B cell (primary cell): ENCODE data around the gene COPZ1. TPM values are rescaled to one million over a fixed set of nuclear protein-coding genes. Genes with fewer than 3 reads are reported as not detected.
A peak's percentile ranks its signal among the peaks of the same experiment; 100 is the strongest.

Experiments
- ATAC-seq: fragments of 200-7000 bp; cut with Tn5 transposase; one replicate; pipeline ENCODE4 v1.10.0; 2021; ENCODE audit warnings: low read depth, mild to moderate bottlenecking, moderate number of reproducible peaks, moderate library complexity
- CTCF ChIA-PET: fragments of 350-600 bp; sonication (Branson Sonifier 250); formaldehyde crosslinking; loops from one replicate; lab custom pipeline; 2021; ENCODE audit warnings: antibody characterized with exemption, inconsistent platforms; lab: Charles Lee
- POLR2A ChIA-PET: fragments of 350-600 bp; sonication (Branson Sonifier 250); formaldehyde crosslinking; loops from one replicate; lab custom pipeline; 2021; ENCODE audit warnings: antibody characterized with exemption; lab: Charles Lee
- DNase-seq: peaks from one replicate; pipeline ENCODE4 v3.0.0; 2013
- H2AFZ ChIP-seq: 2 replicates; pipeline ENCODE4 v1.6.1; 2012; ENCODE audit warnings: mild to moderate bottlenecking, low read depth, low read length; ENCODE audit not compliant: insufficient read depth, poor library complexity, severe bottlenecking
- H3K27ac ChIP-seq, 2 donors: 1 replicate in 1 of 2; 2 replicates in 1 of 2; pipeline ENCODE4 v1.5.1; 2012 to 2013; ENCODE audit warnings: low read length in 2 of 2, mild to moderate bottlenecking in 2 of 2, moderate library complexity in 1 of 2
- H3K27me3 ChIP-seq, 4 experiments: fragments of 200-600 bp in 1 of 4; sonication (generic) in 1 of 4; replicated peaks in 1 of 4; 1 replicate in 2 of 4; 2 replicates in 2 of 4; pipeline versions ENCODE4 v1.6.1 to v1.7.0; 2013 to 2016; ENCODE audit warnings: low read length in 3 of 4, mild to moderate bottlenecking in 2 of 4, mixed read lengths in 1 of 4, moderate library complexity in 1 of 4; ENCODE audit not compliant: insufficient read depth in 4 of 4, control insufficient read depth in 3 of 4; ENCODE audit errors: control extremely low read depth in 1 of 4
- H3K36me3 ChIP-seq, 2 experiments: replicated peaks in 1 of 2; 1 replicate in 1 of 2; 2 replicates in 1 of 2; pipeline versions ENCODE4 v1.6.1 to v1.7.1; 2013; ENCODE audit warnings: low read length in 1 of 2; ENCODE audit not compliant: insufficient read depth in 2 of 2, control insufficient read depth in 1 of 2; ENCODE audit errors: control extremely low read depth in 1 of 2, extremely low read depth in 1 of 2
- H3K4me1 ChIP-seq, 2 donors: fragments of 200-600 bp in 1 of 2; sonication (generic) in 1 of 2; 1 replicate in 1 of 2; 2 replicates in 1 of 2; pipeline versions ENCODE4 v1.5.1 to v1.6.1; 2013 to 2017; ENCODE audit warnings: low read length in 2 of 2; ENCODE audit not compliant: control insufficient read depth in 2 of 2, insufficient read depth in 2 of 2
- H3K4me2 ChIP-seq: replicated peaks from 2 replicates; pipeline ENCODE3; 2012; ENCODE audit warnings: mild to moderate bottlenecking, low read depth, low read length; ENCODE audit not compliant: poor library complexity, severe bottlenecking
- H3K4me3 ChIP-seq, 5 experiments: fragments of 200-600 bp in 1 of 5; sonication (generic) in 1 of 5; 1 replicate in 3 of 5; 2 replicates in 2 of 5; pipeline versions ENCODE4 v1.5.1 to v1.7.0; 2011 to 2016; ENCODE audit warnings: low read length in 4 of 5, mild to moderate bottlenecking in 4 of 5, low read depth in 2 of 5, control low read depth in 1 of 5, moderate library complexity in 1 of 5; ENCODE audit not compliant: insufficient read depth in 1 of 5; ENCODE audit errors: control extremely low read depth in 1 of 5, extremely low read depth in 1 of 5
- H3K79me2 ChIP-seq: fragments of 200-600 bp; sonication (generic); one replicate; pipeline ENCODE4 v1.6.0; 2016; ENCODE audit warnings: low read length; ENCODE audit not compliant: control insufficient read depth, insufficient read depth
- H3K9ac ChIP-seq: fragments of 200-600 bp; sonication (generic); 2 replicates; pipeline ENCODE4 v1.6.1; 2017; ENCODE audit warnings: mild to moderate bottlenecking, low read length, moderate library complexity
- H3K9me3 ChIP-seq, 3 donors: one replicate each; pipeline versions ENCODE4 v1.6.1 to v1.7.1; 2013; ENCODE audit warnings: low read length in 2 of 3; ENCODE audit not compliant: control insufficient read depth in 2 of 3, insufficient read depth in 1 of 3; ENCODE audit errors: control extremely low read depth in 1 of 3
- H4K20me1 ChIP-seq: 2 replicates; pipeline ENCODE4 v1.6.0; 2012; ENCODE audit warnings: mild to moderate bottlenecking, low read length; ENCODE audit not compliant: insufficient read depth, control insufficient read depth, poor library complexity, severe bottlenecking
- H3K27ac Mint-ChIP-seq: one replicate; pipeline ENCODE4 v1.8.0; 2021; ENCODE audit warnings: mixed read lengths
- H3K27me3 Mint-ChIP-seq: one replicate; pipeline ENCODE4 v1.8.0; 2021; ENCODE audit warnings: mixed read lengths
- H3K4me1 Mint-ChIP-seq: one replicate; pipeline ENCODE4 v1.8.0; 2021; ENCODE audit warnings: mixed read lengths
- H3K4me3 Mint-ChIP-seq: one replicate; pipeline ENCODE4 v1.8.0; 2021; ENCODE audit warnings: mixed read lengths
- H3K9me3 Mint-ChIP-seq: one replicate; pipeline ENCODE4 v1.8.0; 2022; ENCODE audit warnings: mixed read lengths; ENCODE audit not compliant: insufficient read depth
- EZH2 ChIP-seq: IDR thresholded peaks from 2 replicates; pipeline ENCODE4 v1.6.1; 2012; ENCODE audit warnings: borderline replicate concordance, low read depth, mild to moderate bottlenecking, moderate library complexity, low read length; ENCODE audit not compliant: insufficient read depth, poor library complexity, severe bottlenecking
- WGBS: methylation state at CpG from one replicate; pipeline ENCODE4 v1.1.5; 2013; ENCODE audit warnings: missing lambda C conversion rate; ENCODE audit not compliant: insufficient coverage; 5-methylcytosine and 5-hydroxymethylcytosine counted together
- intact Hi-C: fragments of 100-400 bp; cut with micrococcal nuclease; formaldehyde crosslinking; loops from one replicate; pipeline ENCODE4 v1.10.0; 2022
- polyA plus RNA-seq: library from polyadenylated mRNA; depleted of rRNA; stranded (reverse); fragments of >200 nt; gene quantifications from 2 replicates; pipeline ENCODE4 v1.2.3, GENCODE V29; 2012
- total RNA-seq, 2 donors: library from RNA; stranded (reverse); fragments of 120-200 nt in 1 of 2; gene quantifications; 1 replicate in 1 of 2; 2 replicates in 1 of 2; pipeline versions ENCODE4 v1.2.3 to v1.2.4, GENCODE V29; 2013 to 2022
- TF ChIP-seq, protein P1 (sequence below): fragments of 200-600 bp; IDR thresholded peaks from one replicate; pipeline ENCODE4 v1.8.0; 2022; ENCODE audit warnings: antibody characterized with exemption, mild to moderate bottlenecking

COPZ1 gene
- total and polyA plus RNA-seq, 2 donors (not counting 1 experiment from before 2014, with no cell fraction given): 54.9 to 72.1 TPM

DNA sequence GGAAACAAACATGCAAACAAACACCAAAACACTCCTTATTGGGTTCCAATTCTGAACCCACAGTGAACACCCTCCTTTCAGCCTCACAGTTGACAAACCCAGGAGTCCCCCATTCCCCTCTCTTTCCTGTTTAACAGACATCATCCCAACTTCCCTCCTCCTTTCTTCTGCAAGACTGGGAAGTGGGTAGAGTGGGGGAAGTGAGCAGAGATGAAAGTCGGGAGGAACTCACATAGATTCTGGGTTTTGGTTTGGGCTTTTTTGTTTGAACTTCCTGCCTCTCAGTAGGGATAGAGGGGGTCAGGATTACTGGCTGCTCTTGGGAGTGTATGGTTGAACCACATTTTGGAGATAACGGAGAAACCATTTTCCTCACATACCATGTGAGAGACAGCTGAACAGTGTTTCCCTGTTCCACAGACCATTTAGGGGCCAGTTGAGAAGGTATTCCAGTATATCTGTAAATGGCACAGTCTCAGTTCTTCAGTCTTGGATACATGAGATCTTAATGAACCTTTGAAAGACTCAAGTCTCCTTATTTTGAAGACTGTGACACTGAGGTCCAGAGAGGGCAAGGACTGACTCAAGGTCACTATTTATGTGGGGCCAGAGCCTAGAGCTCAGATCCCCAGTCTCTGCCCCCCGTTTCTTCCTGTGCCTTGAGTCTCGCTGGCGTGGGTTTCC, 43.2 kb downstream of the COPZ1 start:
- H2AFZ ChIP-seq: peak overlapping the region; percentile 78
- H3K27me3 Mint-ChIP-seq: no peaks in the 10 kb centered on the region

More for the DNA sequence above, 43.2 kb downstream of the COPZ1 start:
- Histone ChIP-seq H3K27me3 (no peaks in the 10 kb centered on the region), H3K9ac (peak overlapping the region; percentile 39), H4K20me1 (no peaks in the 10 kb centered on the region), H3K9me3 (no peaks in the 10 kb centered on the region), H3K36me3 (peaks cover 0 to 9% of the 10 kb centered on the region in 2 experiments), H3K4me1 (peaks cover 10 to 25% of the 10 kb centered on the region in 2 donors), H3K4me2 (peak overlapping the region; percentile 64), H3K79me2 (no peaks in the 10 kb centered on the region), H3K4me3 (peak overlapping the region in 2 of 5 experiments; percentile 35 to 38), H3K27ac (no peak overlapping the region)
- DNase-seq: no peak
- 0% methylated on average over 3 of the region's 5 CpGs for WGBS
- Mint-ChIP-seq H3K27ac (no peak overlapping the region), H3K9me3 (no peaks in the 10 kb centered on the region), H3K4me3 (peak overlapping the region; percentile 69), H3K4me1 (peaks cover 21% of the 10 kb centered on the region)
- CTCF ChIA-PET: interaction anchor here (0.6 to 3.1 kb wide), 24 partner anchors 9 to 178 kb away, joined by 3 to 46 read pairs (median 5); partner anchors contain the start of genes COPZ1, NFE2 and ZNF385A
- intact Hi-C loops: loop anchor here (1.0 to 10.0 kb wide), 8 partner anchors 9 to 363 kb away; partner anchors contain the start of genes COPZ1, HOXC8 and HOXC9
- POLR2A ChIA-PET: interaction anchor here (0.6 to 0.9 kb wide), 5 partner anchors 9 to 314 kb away, joined by 3 to 5 read pairs (median 4); no protein-coding TSS in a partner anchor
- peak; percentile 15 for ATAC-seq
- TF ChIP-seq, protein P1, sequence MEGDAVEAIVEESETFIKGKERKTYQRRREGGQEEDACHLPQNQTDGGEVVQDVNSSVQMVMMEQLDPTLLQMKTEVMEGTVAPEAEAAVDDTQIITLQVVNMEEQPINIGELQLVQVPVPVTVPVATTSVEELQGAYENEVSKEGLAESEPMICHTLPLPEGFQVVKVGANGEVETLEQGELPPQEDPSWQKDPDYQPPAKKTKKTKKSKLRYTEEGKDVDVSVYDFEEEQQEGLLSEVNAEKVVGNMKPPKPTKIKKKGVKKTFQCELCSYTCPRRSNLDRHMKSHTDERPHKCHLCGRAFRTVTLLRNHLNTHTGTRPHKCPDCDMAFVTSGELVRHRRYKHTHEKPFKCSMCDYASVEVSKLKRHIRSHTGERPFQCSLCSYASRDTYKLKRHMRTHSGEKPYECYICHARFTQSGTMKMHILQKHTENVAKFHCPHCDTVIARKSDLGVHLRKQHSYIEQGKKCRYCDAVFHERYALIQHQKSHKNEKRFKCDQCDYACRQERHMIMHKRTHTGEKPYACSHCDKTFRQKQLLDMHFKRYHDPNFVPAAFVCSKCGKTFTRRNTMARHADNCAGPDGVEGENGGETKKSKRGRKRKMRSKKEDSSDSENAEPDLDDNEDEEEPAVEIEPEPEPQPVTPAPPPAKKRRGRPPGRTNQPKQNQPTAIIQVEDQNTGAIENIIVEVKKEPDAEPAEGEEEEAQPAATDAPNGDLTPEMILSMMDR: no peak
- no peak for TF ChIP-seq EZH2
